GM20431 (cell line): ENCODE results near the gene RPRD1A.

ENCODE experiments used
- in situ Hi-C: fragments of 300-500 bp; cut with MseI, MboI; formaldehyde crosslinking; loops from one replicate; pipeline ENCODE4 v1.15.0; 2020; ENCODE audit warnings: low sequenced_read_pairs; ENCODE audit not compliant: unreplicated experiment

RPRD1A gene

DNA sequence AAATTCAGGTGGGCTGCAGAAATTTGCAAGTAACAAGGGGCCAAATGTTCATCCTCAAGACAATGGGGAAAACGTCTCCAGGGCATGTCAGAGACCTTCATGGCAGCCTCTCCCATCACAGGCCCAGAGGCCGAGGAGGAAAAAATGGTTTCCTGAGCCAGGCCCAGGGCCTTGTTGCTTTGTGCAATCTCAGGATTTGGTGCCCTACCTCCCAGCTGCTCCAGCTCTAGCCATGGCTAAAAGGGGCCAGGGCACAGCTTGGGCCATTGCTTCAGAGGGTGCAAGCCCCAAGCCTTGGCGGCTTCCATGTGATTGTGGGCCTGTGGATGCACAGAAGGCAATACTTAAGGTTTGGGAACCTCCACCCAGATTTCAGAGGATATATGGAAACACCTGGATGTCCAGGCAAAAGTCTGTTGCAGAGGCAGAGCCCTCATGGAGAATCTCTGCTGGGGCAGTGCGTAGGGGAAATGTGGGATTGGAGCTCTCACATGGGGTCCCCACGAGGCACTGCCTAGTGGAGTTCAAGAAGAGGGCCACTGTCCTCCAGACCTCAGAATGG, 29.2 kb downstream of the RPRD1A start:
- in situ Hi-C loops: no loop called here

- in situ Hi-C loops: no loop called here
These were observed 32.1 kb downstream of the RPRD1A start for GRCh38 chr18:36035253-36035652.

DNA sequence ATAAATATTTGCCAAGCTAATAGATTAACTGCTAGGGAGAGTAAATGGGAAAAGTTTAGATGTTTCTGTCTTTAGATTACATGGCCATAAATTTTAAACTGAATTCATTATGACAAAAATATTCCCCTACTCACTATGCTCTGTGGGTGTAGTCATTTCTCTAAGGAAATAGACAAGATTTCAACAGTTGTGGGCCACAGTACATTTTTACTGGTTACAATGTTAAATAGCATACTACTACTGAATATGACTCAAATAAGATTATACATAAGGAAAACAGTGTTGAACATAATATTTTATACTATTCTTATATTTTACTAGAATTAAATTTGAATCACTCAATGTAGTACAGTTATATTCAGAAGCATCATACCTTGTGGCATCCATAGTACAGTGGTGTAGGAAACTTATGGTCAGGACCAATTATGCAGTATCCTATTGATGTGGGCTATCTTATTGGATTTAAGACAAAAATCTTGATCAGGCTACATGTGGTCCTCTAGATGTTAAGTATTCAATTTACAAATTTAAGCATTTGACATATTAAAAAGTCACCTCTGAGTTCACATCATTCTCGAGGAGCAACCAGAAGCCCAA, 33.0 kb downstream of the RPRD1A start:
- in situ Hi-C loops: no loop called here

DNA sequence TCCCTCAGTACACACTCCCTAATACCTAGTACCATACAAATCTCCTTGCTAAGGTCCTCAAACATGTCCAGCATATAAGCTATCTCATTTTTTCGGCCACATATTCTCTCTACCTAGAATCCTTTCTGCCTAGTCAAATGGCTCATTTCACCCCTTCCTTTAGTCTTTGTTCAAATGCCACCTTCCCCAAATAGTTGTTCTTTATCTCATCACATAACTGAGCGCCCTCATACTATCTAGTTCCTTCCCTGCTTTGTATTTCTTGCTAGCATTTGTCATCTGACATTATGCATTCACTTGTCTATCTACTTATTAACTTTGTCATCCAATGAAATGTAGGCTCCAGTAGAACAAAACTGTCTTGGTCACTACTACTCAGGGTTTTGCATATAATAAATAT, 35.5 kb downstream of the RPRD1A start:
- in situ Hi-C loops: no loop called here

DNA sequence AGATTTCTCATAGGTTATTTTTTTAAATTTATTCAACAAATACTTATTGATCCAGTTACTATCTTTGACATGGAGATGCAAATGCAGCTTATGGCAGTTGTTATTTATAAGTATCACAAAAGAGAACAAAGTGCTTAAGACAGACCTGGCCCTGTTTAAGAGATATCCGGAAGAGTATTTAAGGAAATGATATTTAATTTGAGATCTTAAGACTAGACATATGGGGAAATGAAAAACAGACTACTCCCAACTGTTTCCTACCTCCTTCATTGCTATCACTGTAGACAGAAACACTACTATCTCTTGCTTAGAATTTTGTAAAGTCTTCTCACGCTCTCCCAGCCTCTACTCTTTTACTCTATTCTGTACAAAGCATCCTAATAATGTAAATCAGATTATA, 36.0 kb downstream of the RPRD1A start:
- in situ Hi-C loops: no loop called here

GRCh38 chr18:36028859-36029258, 38.5 kb downstream of the RPRD1A start:
- in situ Hi-C loops: no loop called here

DNA sequence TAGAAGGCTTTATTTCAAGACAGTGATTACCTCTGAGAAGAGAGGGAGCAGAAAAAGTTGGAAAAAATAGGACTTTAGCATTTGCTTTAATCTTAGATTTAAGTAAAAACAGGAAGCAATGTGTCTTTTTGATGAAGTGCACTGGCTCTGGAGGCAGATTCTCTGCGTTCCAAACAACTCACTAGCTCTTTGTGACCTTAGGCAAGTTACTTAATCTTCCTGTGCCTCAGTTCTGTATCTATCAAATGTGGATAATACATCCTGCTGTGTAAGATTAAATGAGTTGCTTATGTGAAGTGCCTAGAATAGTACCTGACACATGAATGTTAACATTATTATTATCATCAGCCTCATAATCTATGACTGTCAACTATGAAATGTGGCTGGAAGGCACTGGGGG, 42.3 kb downstream of the RPRD1A start:
- in situ Hi-C loops: no loop called here

GRCh38 chr18:36024241-36024640, 43.1 kb downstream of the RPRD1A start:
- in situ Hi-C loops: loop anchor here (25.0 kb wide), 1 partner anchor 263 kb away; the partner anchor contains the start of gene FHOD3

DNA sequence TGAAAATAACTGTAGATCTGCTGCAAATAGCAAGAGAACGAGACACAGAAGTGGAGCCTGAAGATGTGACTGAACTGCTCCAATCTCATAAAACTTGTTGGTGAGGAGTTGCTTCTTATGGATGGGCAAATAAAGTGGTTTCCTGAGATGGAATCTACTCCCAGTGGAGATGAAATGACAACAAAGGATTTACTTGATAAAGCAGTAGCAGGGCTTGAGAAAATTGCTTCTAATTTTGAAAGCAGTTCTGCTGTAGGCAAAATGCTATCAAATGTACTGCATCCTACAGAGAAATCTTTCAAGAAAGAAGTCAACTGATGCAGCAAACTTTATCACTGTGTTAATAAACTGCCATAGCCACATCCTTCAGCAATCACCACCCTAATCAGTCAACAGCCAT, 44.0 kb downstream of the RPRD1A start:
- in situ Hi-C loops: loop anchor here (25.0 kb wide), 1 partner anchor 264 kb away; the partner anchor contains the start of gene FHOD3

GRCh38 chr18:36020174-36020711, 47.1 kb downstream of the RPRD1A start:
- in situ Hi-C loops: loop anchor here (25.0 kb wide), 1 partner anchor 267 kb away; the partner anchor contains the start of gene FHOD3

- in situ Hi-C loops: loop anchor here (25.0 kb wide), 1 partner anchor 270 kb away; the partner anchor contains the start of gene FHOD3
These were observed 50.1 kb downstream of the RPRD1A start for GRCh38 chr18:36017232-36017631.

- in situ Hi-C loops: loop anchor here (25.0 kb wide), 1 partner anchor 272 kb away; the partner anchor contains the start of gene FHOD3
These were observed 51.7 kb downstream of the RPRD1A start for GRCh38 chr18:36015629-36016028.

GRCh38 chr18:36012891-36013290, 54.5 kb downstream of the RPRD1A start:
- in situ Hi-C loops: loop anchor here (25.0 kb wide), 1 partner anchor 274 kb away; the partner anchor contains the start of gene FHOD3

DNA sequence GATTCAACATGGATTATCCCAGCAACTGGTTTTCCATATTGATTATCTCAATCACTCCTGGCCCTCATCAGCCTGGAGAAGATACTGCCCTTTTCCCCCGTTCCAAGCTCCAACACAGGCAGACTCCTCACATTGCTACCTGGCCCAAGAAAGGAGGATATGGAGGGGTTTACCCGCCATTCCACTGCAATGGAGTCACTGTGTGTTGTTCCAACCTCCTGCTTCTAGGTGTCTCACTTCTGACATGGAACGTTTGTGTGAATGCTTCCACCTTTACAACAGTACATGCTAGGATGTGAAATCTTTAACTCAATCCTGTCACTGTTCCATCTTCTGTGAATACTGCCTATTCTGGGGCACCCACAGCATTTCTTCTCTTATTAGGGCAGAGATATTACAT, 58.1 kb downstream of the RPRD1A start:
- in situ Hi-C loops: loop anchor here (25.0 kb wide), 1 partner anchor 278 kb away; the partner anchor contains the start of gene FHOD3

GRCh38 chr18:36006997-36007396, 60.4 kb downstream of the RPRD1A start:
- in situ Hi-C loops: loop anchor here (25.0 kb wide), 1 partner anchor 280 kb away; the partner anchor contains the start of gene FHOD3

DNA sequence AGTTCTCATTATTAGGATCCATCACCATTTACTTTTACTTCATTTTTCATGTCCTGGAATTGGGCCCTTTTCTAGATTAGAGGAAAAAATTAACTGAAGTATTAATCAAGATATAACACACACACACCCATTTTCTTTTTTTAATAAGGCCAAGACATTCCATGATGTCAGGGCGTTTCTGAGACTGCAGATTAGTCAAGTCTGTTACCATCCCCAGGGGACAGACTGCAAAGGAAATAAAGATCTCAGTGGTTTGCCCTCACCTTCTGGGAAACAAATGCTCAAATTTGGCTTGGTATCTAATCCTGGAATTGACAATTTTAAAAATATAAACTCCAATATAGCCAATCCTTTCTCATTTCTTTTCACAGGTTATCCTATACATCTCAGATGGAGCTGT, 67.4 kb downstream of the RPRD1A start:
- in situ Hi-C loops: loop anchor here (25.0 kb wide), 1 partner anchor 287 kb away; the partner anchor contains the start of gene FHOD3

DNA sequence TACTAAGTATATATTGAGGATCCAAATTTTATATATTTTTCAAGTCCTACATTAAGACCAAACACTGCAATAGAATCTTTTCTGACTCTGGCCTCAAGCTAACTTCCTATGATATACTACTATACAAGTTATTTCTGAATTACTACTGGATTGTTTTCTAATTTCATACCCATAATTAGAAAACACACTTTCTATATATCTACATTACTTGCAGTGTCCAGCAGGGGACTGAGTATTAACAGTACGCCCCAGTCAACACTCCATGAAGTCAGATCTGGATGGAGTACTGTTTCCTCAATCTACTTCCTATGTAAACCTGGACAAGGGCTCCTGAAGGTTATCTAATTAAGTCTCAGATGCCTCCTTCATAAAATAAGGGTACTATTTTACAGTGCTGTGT, 68.4 kb downstream of the RPRD1A start:
- in situ Hi-C loops: no loop called here

GRCh38 chr18:35993013-35993412, 74.3 kb downstream of the RPRD1A start:
- in situ Hi-C loops: no loop called here

DNA sequence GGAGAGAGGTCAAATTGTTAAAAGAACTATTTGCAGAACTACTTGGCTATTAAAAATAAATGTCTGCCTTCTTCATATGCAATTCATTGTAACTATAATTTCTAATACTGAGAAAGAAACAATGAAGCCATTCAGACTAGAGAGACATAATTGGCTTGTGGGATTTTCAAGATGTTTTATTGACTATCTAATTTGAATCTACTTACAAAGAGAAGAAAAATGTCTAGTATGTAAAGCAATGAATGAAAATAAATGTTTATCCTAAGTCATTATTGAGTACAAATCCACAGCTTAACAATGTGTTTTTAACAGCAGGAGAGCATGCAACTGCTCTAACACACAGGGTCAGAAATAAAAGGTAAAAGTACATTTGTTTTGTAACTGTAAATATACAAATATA, 75.7 kb downstream of the RPRD1A start:
- in situ Hi-C loops: no loop called here

DNA sequence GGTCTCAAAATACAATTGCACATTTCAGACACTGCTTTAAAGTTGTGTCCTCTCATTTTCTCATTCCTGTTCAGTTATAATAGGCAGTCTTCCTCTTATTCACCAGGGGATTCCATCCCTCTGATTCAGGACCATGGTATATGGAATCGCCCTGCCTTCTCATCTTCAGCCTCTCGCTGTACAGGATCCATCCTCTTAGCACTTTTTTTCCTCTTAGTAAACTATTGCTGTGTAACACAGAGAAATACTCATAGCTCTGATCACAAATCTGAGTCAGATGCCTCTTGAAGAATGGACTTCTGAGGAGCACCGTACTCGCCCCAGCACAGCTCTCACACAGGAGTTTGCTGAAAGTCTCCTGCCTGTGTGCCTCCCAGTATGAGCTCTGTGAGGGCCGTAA, 83.5 kb downstream of the RPRD1A start:
- in situ Hi-C loops: no loop called here

- in situ Hi-C loops: no loop called here
These were observed 84.2 kb downstream of the RPRD1A start for GRCh38 chr18:35983147-35983546.
